ENCODE data around the gene SLC8A2.
A peak's percentile ranks its signal among the peaks of the same experiment; 100 is the strongest.

Gene SLC8A2

GRCh38 chr19:47471733-47472457 lies at the start of gene SLC8A2:
SLC8A2 (minus strand) TSS chr19:47471893; CDS start chr19:47466403, 5,490 bp downstream.
- DNase-seq = peak; percentile 51

GRCh38 chr19:47520839-47521238 lies 49.1 kb upstream of the SLC8A2 start:
- DNase-seq = no peak

GRCh38 chr19:47520343-47520806 lies 48.7 kb upstream of the SLC8A2 start:
- no peak for DNase-seq

GRCh38 chr19:47518854-47519253 lies 47.2 kb upstream of the SLC8A2 start:
- DNase-seq = no peak

- DNase-seq = peak; percentile 40
Measured at GRCh38 chr19:47518139-47518538, 46.4 kb upstream of the SLC8A2 start.

- peak; percentile 100 for DNase-seq
Measured at GRCh38 chr19:47514869-47515588, 43.3 kb upstream of the SLC8A2 start, which contains the start of gene NAPA. NAPA (minus strand) TSS chr19:47515063; CDS start chr19:47514940, 123 bp downstream.

- DNase-seq = peak; percentile 11
Measured at GRCh38 chr19:47514151-47514868, 42.6 kb upstream of the SLC8A2 start.

GRCh38 chr19:47512948-47513319 lies 41.2 kb upstream of the SLC8A2 start:
- DNase-seq = no peak

- no peak for DNase-seq
Measured at GRCh38 chr19:47512183-47512947, 40.7 kb upstream of the SLC8A2 start.

GRCh38 chr19:47511681-47512080 lies 40.0 kb upstream of the SLC8A2 start:
- DNase-seq = no peak

GRCh38 chr19:47511128-47511517 lies 39.4 kb upstream of the SLC8A2 start:
- DNase-seq = no peak

- DNase-seq = no peak
Measured at GRCh38 chr19:47510516-47511127, 38.9 kb upstream of the SLC8A2 start.

GRCh38 chr19:47509973-47510372 lies 38.3 kb upstream of the SLC8A2 start:
- no peak for DNase-seq

GRCh38 chr19:47509170-47509847 lies 37.6 kb upstream of the SLC8A2 start:
- no peak for DNase-seq

GRCh38 chr19:47508721-47509120 lies 37.0 kb upstream of the SLC8A2 start:
- DNase-seq = no peak

- DNase-seq = no peak
Measured at GRCh38 chr19:47507924-47508553, 36.3 kb upstream of the SLC8A2 start.

- no peak for DNase-seq
Measured at GRCh38 chr19:47507012-47507411, 35.3 kb upstream of the SLC8A2 start.

GRCh38 chr19:47506459-47506858 lies 34.8 kb upstream of the SLC8A2 start:
- DNase-seq = no peak

GRCh38 chr19:47505506-47505905 lies 33.8 kb upstream of the SLC8A2 start:
- DNase-seq = no peak

GRCh38 chr19:47503826-47504150 lies 32.1 kb upstream of the SLC8A2 start:
- no peak for DNase-seq

- DNase-seq = no peak
Measured at GRCh38 chr19:47503130-47503825, 31.6 kb upstream of the SLC8A2 start.
